BLaER1 treated with 17β-estradiol and CSF1 and Interleukin-3, amounts not matched to agents 10 nM and 100 nM (cell line): ENCODE measurements around the gene TPSAB1.

ENCODE experiments used
- H3K27ac ChIP-seq, 11 experiments: shearing (Covaris generic); formaldehyde crosslinking; 2 replicates each; pipeline ENCODE4 v1.8.1; 2022
- H3K27me3 ChIP-seq, 11 experiments: shearing (Covaris generic); formaldehyde crosslinking; 2 replicates each; pipeline ENCODE4 v1.8.1; 2022
- H3K36me3 ChIP-seq, 11 experiments: shearing (Covaris generic); formaldehyde crosslinking; 2 replicates each; pipeline ENCODE4 v1.8.1; 2022
- H3K4me1 ChIP-seq, 10 experiments: shearing (Covaris generic); formaldehyde crosslinking; 2 replicates each; pipeline ENCODE4 v1.8.1; 2022
- H3K4me2 ChIP-seq, 11 experiments: shearing (Covaris generic); formaldehyde crosslinking; 2 replicates each; pipeline ENCODE4 v1.8.1; 2022
- H3K4me3 ChIP-seq, 10 experiments: shearing (Covaris generic); formaldehyde crosslinking; 2 replicates each; pipeline ENCODE4 v1.8.1; 2022
- H3K9ac ChIP-seq, 11 experiments: shearing (Covaris generic); formaldehyde crosslinking; 2 replicates each; pipeline ENCODE4 v1.8.1; 2022
- H3K9me3 ChIP-seq, 11 experiments: shearing (Covaris generic); formaldehyde crosslinking; replicated peaks in 1 of 11; 2 replicates each; pipeline ENCODE4 v1.8.1; 2022
- H4K20me1 ChIP-seq, 11 experiments: shearing (Covaris generic); formaldehyde crosslinking; 2 replicates each; pipeline ENCODE4 v1.8.1; 2022
- Cebpa-rat ChIP-seq, 11 experiments: shearing (Covaris generic); IDR thresholded peaks; 2 replicates each; pipeline ENCODE4 v1.8.1; 2022

The TPSAB1 gene

GRCh38 chr16:1213796-1214372, 26.6 kb upstream of the TPSAB1 start:
- Histone ChIP-seq H3K27ac (no peak overlapping the region), H3K4me3 (no peak overlapping the region), H3K27me3 (no peaks in the 10 kb centered on the region), H3K9me3 (no peaks in the 10 kb centered on the region), H3K9ac (no peak overlapping the region), H3K4me1 (peaks cover 2 to 16% (median 10%) of the 10 kb centered on the region in 10 experiments; a peak in 19 of 20 replicates), H3K36me3 (peaks cover 0 to 65% (median 23%) of the 10 kb centered on the region in 11 experiments; a peak in 14 of 22 replicates), H3K4me2 (no peak overlapping the region), H4K20me1 (peaks cover 0 to 31% (median 0%) of the 10 kb centered on the region in 11 experiments; a peak in 5 of 22 replicates)
- no peak for TF ChIP-seq Cebpa-rat (IDR thresholded peaks at IDR 0.05)

GRCh38 chr16:1214719-1215118, 25.8 kb upstream of the TPSAB1 start:
- H3K27ac ChIP-seq: no peak overlapping the region
- H3K27me3 ChIP-seq: no peaks in the 10 kb centered on the region
- peaks cover 0 to 66% (median 29%) of the 10 kb centered on the region in 11 experiments; a peak in 14 of 22 replicates for H3K36me3 ChIP-seq
- H3K9me3 ChIP-seq: no peaks in the 10 kb centered on the region
- TF ChIP-seq Cebpa-rat (IDR thresholded peaks at IDR 0.05): no peak
- peaks cover 0 to 31% (median 0%) of the 10 kb centered on the region in 11 experiments; a peak in 6 of 22 replicates for H4K20me1 ChIP-seq
- peaks cover 0 to 11% (median 7%) of the 10 kb centered on the region in 10 experiments; a peak in 10 of 20 replicates for H3K4me1 ChIP-seq
- no peak overlapping the region for H3K4me2 ChIP-seq
- H3K9ac ChIP-seq: no peak overlapping the region
- no peak overlapping the region for H3K4me3 ChIP-seq

- peaks cover 0 to 72% (median 35%) of the 10 kb centered on the region in 11 experiments; a peak in 14 of 22 replicates for H3K36me3 ChIP-seq
- no peak overlapping the region for H3K9ac ChIP-seq
- peak overlapping the region in 5 of 11 experiments; percentile 10 to 28 (median 14); a peak in 5 of 22 replicates for H3K4me2 ChIP-seq
- H3K9me3 ChIP-seq: no peaks in the 10 kb centered on the region
- H3K4me3 ChIP-seq: no peak overlapping the region
- H3K27ac ChIP-seq: no peak overlapping the region
- no peak for TF ChIP-seq Cebpa-rat (IDR thresholded peaks at IDR 0.05)
- H3K27me3 ChIP-seq: no peaks in the 10 kb centered on the region
- H4K20me1 ChIP-seq: peaks cover 0 to 40% (median 0%) of the 10 kb centered on the region in 11 experiments; a peak in 6 of 22 replicates
- H3K4me1 ChIP-seq: peaks cover 0 to 11% (median 7%) of the 10 kb centered on the region in 10 experiments; a peak in 10 of 20 replicates
These were observed 24.8 kb upstream of the TPSAB1 start for GRCh38 chr16:1215574-1216295.

GRCh38 chr16:1216296-1216619, 24.2 kb upstream of the TPSAB1 start:
- H3K4me2 ChIP-seq: peak overlapping the region in 3 of 11 experiments; percentile 10 to 28 (median 22); a peak in 2 of 22 replicates
- no peak overlapping the region for H3K27ac ChIP-seq
- peaks cover 0 to 11% (median 7%) of the 10 kb centered on the region in 10 experiments; a peak in 10 of 20 replicates for H3K4me1 ChIP-seq
- no peak overlapping the region for H3K9ac ChIP-seq
- H3K27me3 ChIP-seq: no peaks in the 10 kb centered on the region
- H4K20me1 ChIP-seq: peaks cover 0 to 46% (median 0%) of the 10 kb centered on the region in 11 experiments; a peak in 6 of 22 replicates
- no peaks in the 10 kb centered on the region for H3K9me3 ChIP-seq
- peaks cover 0 to 70% (median 30%) of the 10 kb centered on the region in 11 experiments; a peak in 14 of 22 replicates for H3K36me3 ChIP-seq
- TF ChIP-seq Cebpa-rat (IDR thresholded peaks at IDR 0.05): no peak
- H3K4me3 ChIP-seq: no peak overlapping the region

- H3K36me3 ChIP-seq: peaks cover 0 to 64% (median 28%) of the 10 kb centered on the region in 11 experiments; a peak in 12 of 22 replicates
- no peak for TF ChIP-seq Cebpa-rat (IDR thresholded peaks at IDR 0.05)
- H3K9ac ChIP-seq: no peak overlapping the region
- no peak overlapping the region for H3K27ac ChIP-seq
- H3K9me3 ChIP-seq: no peaks in the 10 kb centered on the region
- no peaks in the 10 kb centered on the region for H3K27me3 ChIP-seq
- no peak overlapping the region for H3K4me2 ChIP-seq
- H3K4me3 ChIP-seq: no peak overlapping the region
- peaks cover 0 to 52% (median 0%) of the 10 kb centered on the region in 11 experiments; a peak in 6 of 22 replicates for H4K20me1 ChIP-seq
- peaks cover 0 to 11% (median 7%) of the 10 kb centered on the region in 10 experiments; a peak in 10 of 20 replicates for H3K4me1 ChIP-seq
These were observed 23.7 kb upstream of the TPSAB1 start for GRCh38 chr16:1216681-1217400.

- H3K4me3 ChIP-seq: no peak overlapping the region
- peaks cover 0 to 57% (median 28%) of the 10 kb centered on the region in 11 experiments; a peak in 12 of 22 replicates for H3K36me3 ChIP-seq
- H3K27ac ChIP-seq: no peak overlapping the region
- no peaks in the 10 kb centered on the region for H3K27me3 ChIP-seq
- no peak for TF ChIP-seq Cebpa-rat (IDR thresholded peaks at IDR 0.05)
- no peak overlapping the region for H3K9ac ChIP-seq
- no peaks in the 10 kb centered on the region for H3K9me3 ChIP-seq
- H4K20me1 ChIP-seq: peaks cover 0 to 58% (median 0%) of the 10 kb centered on the region in 11 experiments; a peak in 9 of 22 replicates
- no peak overlapping the region for H3K4me2 ChIP-seq
- H3K4me1 ChIP-seq: peaks cover 0 to 11% (median 7%) of the 10 kb centered on the region in 10 experiments; a peak in 10 of 20 replicates
These were observed 23.0 kb upstream of the TPSAB1 start for GRCh38 chr16:1217526-1217925.

GRCh38 chr16:1218061-1218929, 22.2 kb upstream of the TPSAB1 start:
- Histone ChIP-seq H3K9ac (no peak overlapping the region), H3K36me3 (peaks cover 0 to 50% (median 28%) of the 10 kb centered on the region in 11 experiments; a peak in 12 of 22 replicates), H3K9me3 (no peaks in the 10 kb centered on the region), H3K27ac (no peak overlapping the region), H3K27me3 (no peaks in the 10 kb centered on the region), H4K20me1 (peaks cover 0 to 66% (median 2%) of the 10 kb centered on the region in 11 experiments; a peak in 10 of 22 replicates), H3K4me2 (no peak overlapping the region), H3K4me1 (peaks cover 0 to 11% (median 7%) of the 10 kb centered on the region in 10 experiments; a peak in 10 of 20 replicates), H3K4me3 (no peak overlapping the region)
- no peak for TF ChIP-seq Cebpa-rat (IDR thresholded peaks at IDR 0.05)
